Activated CD4-positive, alpha-beta T cell treated with anti-CD3 and anti-CD28 coated beads for 4 hours (primary cell): ENCODE data around the gene INHBB.

ENCODE experiments used
- DNase-seq, 2 donors: peaks; one replicate each; pipeline ENCODE4 v3.0.0-alpha.2; 2020

INHBB gene

DNA sequence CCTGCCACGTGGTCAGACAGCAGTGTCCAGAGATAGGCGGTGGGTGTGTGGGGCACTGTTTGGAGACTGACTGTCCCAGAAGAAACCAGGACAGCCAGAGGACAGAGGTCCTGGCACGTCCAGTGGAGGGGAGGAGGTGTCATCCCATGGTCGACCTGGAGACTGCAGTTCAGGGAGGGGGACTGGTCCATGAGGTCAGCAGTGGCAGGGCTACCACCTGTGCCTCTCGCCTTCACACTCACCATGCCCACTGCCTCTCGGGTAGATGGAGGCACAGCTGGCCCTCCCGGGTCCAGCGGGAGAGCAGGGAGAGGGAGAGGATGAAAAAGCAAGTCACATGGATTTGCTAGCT lies 53.9 kb downstream of the INHBB start:
- no peak for DNase-seq

DNA sequence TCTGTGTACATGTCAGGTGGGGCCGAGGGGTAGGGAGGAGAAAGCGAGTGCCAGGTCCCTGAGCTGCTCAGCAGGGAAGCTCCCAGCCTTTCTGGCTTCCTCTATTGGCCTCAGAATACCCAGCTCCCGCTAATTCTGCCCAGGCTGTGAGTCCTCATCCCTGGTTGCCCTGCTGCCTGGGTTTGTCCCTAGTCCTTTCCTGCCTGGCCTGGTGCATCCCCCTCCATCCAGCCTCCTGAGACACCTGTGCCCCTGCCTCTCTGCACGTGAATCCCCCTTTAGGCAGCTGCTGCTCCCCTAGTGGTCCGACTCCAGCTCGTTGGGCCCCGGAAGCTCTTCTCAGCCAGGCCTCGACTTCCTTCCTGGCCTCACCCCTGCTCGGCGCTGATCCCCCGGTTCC lies 54.6 kb downstream of the INHBB start:
- no peak for DNase-seq
